ENCODE measurements around the gene ZMAT3. TPM values are rescaled to one million over a fixed set of nuclear protein-coding genes. Genes with fewer than 3 reads are reported as not detected.

ZMAT3 gene
- total and polyA plus RNA-seq, 2 of the 8 experiments (the other 6 are each of a cell fraction or from before 2014, with no cell fraction given), result 5.0 to 9.2 TPM

DNA sequence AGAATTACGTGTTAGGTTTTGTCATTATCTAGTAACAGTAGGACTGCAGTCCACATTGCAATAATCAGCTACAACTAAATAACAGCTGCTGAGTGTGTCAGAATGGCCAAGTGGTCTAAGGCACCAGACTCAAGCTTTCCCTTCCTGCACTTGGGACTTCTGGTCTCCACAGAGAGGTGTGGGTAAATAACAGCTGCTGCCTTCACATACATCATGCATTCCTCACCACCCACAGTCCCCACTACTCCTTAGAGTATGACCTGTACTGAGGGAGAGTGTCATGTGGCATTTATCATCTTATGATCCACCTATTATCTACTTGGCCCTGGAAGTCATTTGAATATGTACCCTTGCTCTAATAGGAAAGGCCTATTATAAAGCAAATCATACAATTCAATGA is 22.2 kb upstream of the ZMAT3 start:
- POLR2A ChIA-PET (ENCODE audit: partially characterized antibody), result no interaction called here
- no peak overlapping the region for H2AK5ac ChIP-seq (ENCODE audit: low read depth, low read length)
- no peak overlapping the region for H2BK120ac ChIP-seq (replicated peaks; ENCODE audit: low read depth, low read length)
- H4K5ac ChIP-seq (ENCODE audit: insufficient read length, low read depth, low read length), result no peak overlapping the region
- no peaks in the 10 kb centered on the region for H3K79me1 ChIP-seq (ENCODE audit: low read depth, low read length)
- H2AFZ ChIP-seq (ENCODE audit: low read length), result no peak overlapping the region
- no peak overlapping the region for H2BK20ac ChIP-seq (ENCODE audit: low read length)
- 83% methylated on average over 1 of the region's 1 CpG; no CpG with 5 or more reads in 1 of the 2 experiments for WGBS, 2 experiments (ENCODE audit: extremely low coverage in 1 of 2, insufficient coverage in 1 of 2, insufficient read length in 1 of 2, insufficient replicate concordance in 2 of 2, low coverage in 1 of 2, low lambda C conversion rate in 2 of 2, missing lambda C conversion rate in 1 of 2)
- H2BK12ac ChIP-seq (ENCODE audit: low read depth, low read length), result no peak overlapping the region
- H3K18ac ChIP-seq (ENCODE audit: extremely low read depth, low read length), result no peak overlapping the region
- H3K9ac ChIP-seq (replicated peaks in 1 of 4; ENCODE audit: extremely low read depth in 1 of 4, low read depth in 3 of 4, low read length in 3 of 4), result no peak overlapping the region
- no peak for FAIRE-seq
- no peaks in the 10 kb centered on the region; a peak in 1 of 7 replicates for H3K4me1 ChIP-seq (replicated peaks in 1 of 4; ENCODE audit: control insufficient read depth in 3 of 4, insufficient read depth in 4 of 4, low read length in 3 of 4)
- H3K9me3 ChIP-seq (ENCODE audit: insufficient read depth in 2 of 2, low read depth in 1 of 2, low read length in 1 of 2), result no peaks in the 10 kb centered on the region
- no peak overlapping the region for H3K14ac ChIP-seq (ENCODE audit: insufficient read length)
- no peaks in the 10 kb centered on the region for H3K36me3 ChIP-seq (ENCODE audit: control insufficient read depth in 2 of 4, insufficient read depth in 4 of 4, low read length in 3 of 4)
- no peak overlapping the region for H2BK15ac ChIP-seq (ENCODE audit: low read length)
- no peak overlapping the region for H3K4ac ChIP-seq (replicated peaks; ENCODE audit: insufficient read length, low read depth, low read length)
- H3K23me2 ChIP-seq (ENCODE audit: low read depth, low read length), result no peaks in the 10 kb centered on the region
- no peak overlapping the region for H3K4me2 ChIP-seq (ENCODE audit: insufficient read depth in 1 of 2, low read depth in 2 of 2, low read length in 2 of 2)
- no peak overlapping the region for H4K91ac ChIP-seq (replicated peaks; ENCODE audit: insufficient read length, low read length)
- H3K4me3 ChIP-seq (ENCODE audit: extremely low read depth in 1 of 4, insufficient read depth in 2 of 4, low read depth in 3 of 4, low read length in 4 of 4), result no peak overlapping the region
- CTCF ChIA-PET (ENCODE audit: partially characterized antibody), result interaction anchor here (0.9 to 1.9 kb wide), 3 partner anchors 11 to 228 kb away, joined by 3 to 5 read pairs (median 5); no protein-coding TSS in a partner anchor
- H3K27ac ChIP-seq (ENCODE audit: low read depth, low read length), result no peak overlapping the region
- H2BK5ac ChIP-seq (ENCODE audit: low read depth, low read length), result no peak overlapping the region
- no peaks in the 10 kb centered on the region for H3K27me3 ChIP-seq (replicated peaks in 1 of 4; ENCODE audit: control insufficient read depth in 3 of 4, extremely low read depth in 1 of 4, insufficient read depth in 3 of 4, low read length in 3 of 4)
- H3K56ac ChIP-seq (replicated peaks; ENCODE audit: insufficient read length, low read depth, low read length), result no peak overlapping the region
- H4K20me1 ChIP-seq (replicated peaks in 1 of 2; ENCODE audit: control insufficient read depth in 1 of 2, insufficient read depth in 2 of 2, low read length in 2 of 2), result no peaks in the 10 kb centered on the region
- no peaks in the 10 kb centered on the region for H3K79me2 ChIP-seq (ENCODE audit: control insufficient read depth in 1 of 2, insufficient read depth in 2 of 2, low read length in 2 of 2)
- DNase-seq (ENCODE audit: low read depth in 1 of 2, low spot score in 2 of 2), result no peak
- no peak overlapping the region for H3K23ac ChIP-seq (ENCODE audit: insufficient read length)
- no peak overlapping the region for H4K8ac ChIP-seq (ENCODE audit: extremely low read depth, insufficient read depth, low read length)
- TF ChIP-seq SIRT6 (IDR thresholded peaks at IDR 0.05; ENCODE audit: low read length) (no peak), TCF12 (IDR thresholded peaks at IDR 0.05; ENCODE audit: low read depth, low read length) (no peak), TAF7 (optimal IDR thresholded peaks at IDR 0.05; ENCODE audit: borderline replicate concordance, low read depth, low read length) (no peak), RFX5 (IDR thresholded peaks at IDR 0.05; ENCODE audit: borderline replicate concordance, low read depth, low read length) (no peak), MAFK (IDR thresholded peaks at IDR 0.05; ENCODE audit: low read depth, low read length) (no peak), RNF2 (IDR thresholded peaks at IDR 0.05; ENCODE audit: borderline replicate concordance, low read depth, low read length, missing control alignments, poor library complexity, severe bottlenecking) (no peak), GABPA (IDR thresholded peaks at IDR 0.05; ENCODE audit: borderline replicate concordance, insufficient read depth, low read length) (no peak), BACH1 (IDR thresholded peaks at IDR 0.05; ENCODE audit: low read length) (no peak), KDM1A (IDR thresholded peaks at IDR 0.05; ENCODE audit: borderline replicate concordance, low read length) (no peak), EP300 (IDR thresholded peaks at IDR 0.05; ENCODE audit: borderline replicate concordance in 1 of 2, low read depth in 2 of 2, low read length in 2 of 2) (no peak)
- TF ChIP-seq, protein P1, sequence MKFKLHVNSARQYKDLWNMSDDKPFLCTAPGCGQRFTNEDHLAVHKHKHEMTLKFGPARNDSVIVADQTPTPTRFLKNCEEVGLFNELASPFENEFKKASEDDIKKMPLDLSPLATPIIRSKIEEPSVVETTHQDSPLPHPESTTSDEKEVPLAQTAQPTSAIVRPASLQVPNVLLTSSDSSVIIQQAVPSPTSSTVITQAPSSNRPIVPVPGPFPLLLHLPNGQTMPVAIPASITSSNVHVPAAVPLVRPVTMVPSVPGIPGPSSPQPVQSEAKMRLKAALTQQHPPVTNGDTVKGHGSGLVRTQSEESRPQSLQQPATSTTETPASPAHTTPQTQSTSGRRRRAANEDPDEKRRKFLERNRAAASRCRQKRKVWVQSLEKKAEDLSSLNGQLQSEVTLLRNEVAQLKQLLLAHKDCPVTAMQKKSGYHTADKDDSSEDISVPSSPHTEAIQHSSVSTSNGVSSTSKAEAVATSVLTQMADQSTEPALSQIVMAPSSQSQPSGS (IDR thresholded peaks at IDR 0.05; ENCODE audit: low read length), result no peak
- TF ChIP-seq, protein P2, sequence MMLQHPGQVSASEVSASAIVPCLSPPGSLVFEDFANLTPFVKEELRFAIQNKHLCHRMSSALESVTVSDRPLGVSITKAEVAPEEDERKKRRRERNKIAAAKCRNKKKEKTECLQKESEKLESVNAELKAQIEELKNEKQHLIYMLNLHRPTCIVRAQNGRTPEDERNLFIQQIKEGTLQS (IDR thresholded peaks at IDR 0.05; ENCODE audit: insufficient read depth, low read depth, low read length), result no peak
